ENCODE data around the gene MYO18B. TPM values are rescaled to one million over a fixed set of nuclear protein-coding genes. Genes with fewer than 3 reads are reported as not detected.

MYO18B gene
- total RNA-seq, 2 experiments from 2014 or later, result 0.11 to 0.22 TPM

- no peaks in the 10 kb centered on the region for H3K4me1 Mint-ChIP-seq (ENCODE audit: low read depth)
- no peaks in the 10 kb centered on the region for H3K36me3 ChIP-seq (ENCODE audit: insufficient read depth, low read length)
- H3K27ac Mint-ChIP-seq, result no peak overlapping the region
- CTCF ChIA-PET, result no interaction called here
- TF ChIP-seq, protein P1, sequence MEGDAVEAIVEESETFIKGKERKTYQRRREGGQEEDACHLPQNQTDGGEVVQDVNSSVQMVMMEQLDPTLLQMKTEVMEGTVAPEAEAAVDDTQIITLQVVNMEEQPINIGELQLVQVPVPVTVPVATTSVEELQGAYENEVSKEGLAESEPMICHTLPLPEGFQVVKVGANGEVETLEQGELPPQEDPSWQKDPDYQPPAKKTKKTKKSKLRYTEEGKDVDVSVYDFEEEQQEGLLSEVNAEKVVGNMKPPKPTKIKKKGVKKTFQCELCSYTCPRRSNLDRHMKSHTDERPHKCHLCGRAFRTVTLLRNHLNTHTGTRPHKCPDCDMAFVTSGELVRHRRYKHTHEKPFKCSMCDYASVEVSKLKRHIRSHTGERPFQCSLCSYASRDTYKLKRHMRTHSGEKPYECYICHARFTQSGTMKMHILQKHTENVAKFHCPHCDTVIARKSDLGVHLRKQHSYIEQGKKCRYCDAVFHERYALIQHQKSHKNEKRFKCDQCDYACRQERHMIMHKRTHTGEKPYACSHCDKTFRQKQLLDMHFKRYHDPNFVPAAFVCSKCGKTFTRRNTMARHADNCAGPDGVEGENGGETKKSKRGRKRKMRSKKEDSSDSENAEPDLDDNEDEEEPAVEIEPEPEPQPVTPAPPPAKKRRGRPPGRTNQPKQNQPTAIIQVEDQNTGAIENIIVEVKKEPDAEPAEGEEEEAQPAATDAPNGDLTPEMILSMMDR (IDR thresholded peaks at IDR 0.05), result no peak
- H3K27me3 ChIP-seq (ENCODE audit: control insufficient read depth in 1 of 2, insufficient read depth in 2 of 2, low read length in 2 of 2), result peaks cover 0 to 3% of the 10 kb centered on the region in 2 experiments
- H3K27me3 Mint-ChIP-seq, result peaks cover 12% of the 10 kb centered on the region
- H3K27ac ChIP-seq (ENCODE audit: low read depth in 1 of 2, low read length in 2 of 2), result no peak overlapping the region
- POLR2A ChIA-PET, result no interaction called here
- no peak for DNase-seq
- no peaks in the 10 kb centered on the region for H3K36me3 Mint-ChIP-seq (ENCODE audit: low read depth)
- no peak for ATAC-seq (ENCODE audit: poor library complexity)
- H3K4me3 Mint-ChIP-seq, result no peak overlapping the region
- no peaks in the 10 kb centered on the region for H3K4me1 ChIP-seq (ENCODE audit: insufficient read depth, low read length)
- no peaks in the 10 kb centered on the region for H3K9me3 Mint-ChIP-seq
- peaks cover 0 to 16% of the 10 kb centered on the region in 2 experiments for H3K9me3 ChIP-seq (ENCODE audit: control insufficient read depth in 1 of 2, insufficient read depth in 1 of 2, low read length in 2 of 2)
- intact Hi-C loops (cut with DNase I, micrococcal nuclease), result no loop called here
- H3K4me3 ChIP-seq (ENCODE audit: low read length), result no peak overlapping the region
Observed at GRCh38 chr22:25828422-25828821, 86.4 kb downstream of the MYO18B start.

- CTCF ChIA-PET, result no interaction called here
- TF ChIP-seq, protein P1 (IDR thresholded peaks at IDR 0.05), result no peak
Observed at GRCh38 chr22:25829237-25829636, 87.2 kb downstream of the MYO18B start.

DNA sequence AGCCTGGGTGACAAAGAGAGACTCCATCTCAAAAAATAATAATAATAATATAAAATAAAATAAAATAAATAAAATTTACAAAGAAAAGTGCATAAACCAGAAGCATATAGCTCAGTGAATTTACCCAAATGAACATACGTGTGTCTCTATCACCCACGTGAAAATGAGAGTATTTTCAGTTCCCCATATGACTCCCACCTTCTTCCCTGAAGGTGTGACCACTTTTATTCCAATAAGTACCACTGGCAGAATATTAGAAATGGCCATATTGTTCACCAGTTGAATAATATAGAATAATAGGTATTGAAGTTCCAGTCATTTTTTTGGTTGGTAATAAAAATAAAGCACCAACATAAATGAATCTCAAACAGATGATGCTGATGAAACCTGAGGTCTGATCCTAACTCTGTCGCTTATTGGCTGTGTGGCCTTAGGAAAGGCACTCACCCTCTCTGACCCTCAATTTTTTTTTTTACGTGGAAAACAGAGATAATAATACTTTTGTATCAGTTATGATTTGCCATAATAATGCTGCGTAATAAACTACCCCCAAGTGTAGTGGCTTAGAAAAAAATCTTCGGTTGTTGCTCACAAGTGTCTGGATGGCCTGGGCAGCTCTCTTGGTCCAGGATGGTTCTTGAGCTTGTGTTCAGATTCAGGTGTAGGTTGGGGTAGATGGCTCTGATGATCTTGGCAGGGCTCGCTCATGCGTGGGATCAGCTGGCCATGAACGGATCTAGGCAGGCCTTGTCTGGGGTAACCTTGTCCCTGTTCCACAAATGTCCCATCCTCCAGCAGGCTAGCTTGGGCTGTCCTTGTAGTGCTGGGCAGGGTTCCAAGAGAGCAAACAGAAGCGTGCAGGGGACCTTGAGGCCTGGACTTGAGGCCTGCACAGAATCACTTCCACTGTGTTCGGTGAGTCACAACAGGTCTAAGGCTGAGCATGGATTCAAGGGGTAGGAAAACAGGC lies 88.1 kb downstream of the MYO18B start:
- no peaks in the 10 kb centered on the region for H3K4me1 Mint-ChIP-seq (ENCODE audit: low read depth)
- POLR2A ChIA-PET, result no interaction called here
- Histone ChIP-seq H3K4me1 (ENCODE audit: insufficient read depth, low read length) (no peaks in the 10 kb centered on the region), H3K27ac (ENCODE audit: low read depth in 1 of 2, low read length in 2 of 2) (no peak overlapping the region), H3K36me3 (ENCODE audit: insufficient read depth, low read length) (no peaks in the 10 kb centered on the region), H3K27me3 (ENCODE audit: control insufficient read depth in 1 of 2, insufficient read depth in 2 of 2, low read length in 2 of 2) (no peaks in the 10 kb centered on the region), H3K4me3 (ENCODE audit: low read length) (no peak overlapping the region), H3K9me3 (ENCODE audit: control insufficient read depth in 1 of 2, insufficient read depth in 1 of 2, low read length in 2 of 2) (peaks cover 0 to 11% of the 10 kb centered on the region in 2 experiments)
- TF ChIP-seq, protein P1 (IDR thresholded peaks at IDR 0.05), result no peak
- H3K9me3 Mint-ChIP-seq, result no peaks in the 10 kb centered on the region
- ATAC-seq (ENCODE audit: poor library complexity), result no peak
- no peak overlapping the region for H3K4me3 Mint-ChIP-seq
- intact Hi-C loops (cut with DNase I, micrococcal nuclease), result no loop called here
- CTCF ChIA-PET, result no interaction called here
- DNase-seq, result no peak
- no peaks in the 10 kb centered on the region for H3K27me3 Mint-ChIP-seq
- no peak overlapping the region for H3K27ac Mint-ChIP-seq
- H3K36me3 Mint-ChIP-seq (ENCODE audit: low read depth), result no peaks in the 10 kb centered on the region

More at GRCh38 chr22:25829237-25829636, 87.2 kb downstream of the MYO18B start:
- POLR2A ChIA-PET, result no interaction called here
- Mint-ChIP-seq H3K36me3 (ENCODE audit: low read depth) (no peaks in the 10 kb centered on the region), H3K4me3 (no peak overlapping the region), H3K4me1 (ENCODE audit: low read depth) (no peaks in the 10 kb centered on the region), H3K27ac (no peak overlapping the region), H3K9me3 (no peaks in the 10 kb centered on the region), H3K27me3 (peaks cover 6% of the 10 kb centered on the region)
- peaks cover 0 to 2% of the 10 kb centered on the region in 2 experiments for H3K27me3 ChIP-seq (ENCODE audit: control insufficient read depth in 1 of 2, insufficient read depth in 2 of 2, low read length in 2 of 2)
- no peak for DNase-seq
- no peaks in the 10 kb centered on the region for H3K36me3 ChIP-seq (ENCODE audit: insufficient read depth, low read length)
- peaks cover 0 to 11% of the 10 kb centered on the region in 2 experiments for H3K9me3 ChIP-seq (ENCODE audit: control insufficient read depth in 1 of 2, insufficient read depth in 1 of 2, low read length in 2 of 2)
- no peak overlapping the region for H3K27ac ChIP-seq (ENCODE audit: low read depth in 1 of 2, low read length in 2 of 2)
- intact Hi-C loops (cut with DNase I, micrococcal nuclease), result no loop called here
- no peak for ATAC-seq (ENCODE audit: poor library complexity)
- no peak overlapping the region for H3K4me3 ChIP-seq (ENCODE audit: low read length)
- H3K4me1 ChIP-seq (ENCODE audit: insufficient read depth, low read length), result no peaks in the 10 kb centered on the region

Data from CD4-positive, alpha-beta T cell (primary cell).